ENCODE data around the gene SEC24D.

SEC24D gene

DNA sequence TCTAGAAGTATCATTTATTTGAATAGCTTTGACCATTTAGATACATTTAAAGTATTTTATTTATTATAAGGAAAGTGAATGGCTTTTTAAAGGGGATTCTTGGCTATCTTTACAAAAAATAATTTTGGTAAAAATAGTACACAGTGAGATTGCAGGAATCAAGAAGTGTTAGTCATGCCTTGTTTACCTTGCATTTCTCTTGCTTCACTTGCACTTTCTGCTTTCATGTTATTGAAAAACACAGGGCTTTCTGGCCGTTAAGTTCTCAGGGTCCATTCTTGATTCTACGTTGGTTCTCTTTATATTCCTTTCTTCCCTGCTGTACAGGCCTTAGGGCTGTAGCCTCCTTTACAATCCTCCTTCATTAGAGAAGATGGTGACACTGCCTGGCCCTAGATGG lies 21.8 kb upstream of the SEC24D start:
- no peak overlapping the region for H3K4me3 ChIP-seq (ENCODE audit: low read depth, low read length)
- TF ChIP-seq, protein P1, sequence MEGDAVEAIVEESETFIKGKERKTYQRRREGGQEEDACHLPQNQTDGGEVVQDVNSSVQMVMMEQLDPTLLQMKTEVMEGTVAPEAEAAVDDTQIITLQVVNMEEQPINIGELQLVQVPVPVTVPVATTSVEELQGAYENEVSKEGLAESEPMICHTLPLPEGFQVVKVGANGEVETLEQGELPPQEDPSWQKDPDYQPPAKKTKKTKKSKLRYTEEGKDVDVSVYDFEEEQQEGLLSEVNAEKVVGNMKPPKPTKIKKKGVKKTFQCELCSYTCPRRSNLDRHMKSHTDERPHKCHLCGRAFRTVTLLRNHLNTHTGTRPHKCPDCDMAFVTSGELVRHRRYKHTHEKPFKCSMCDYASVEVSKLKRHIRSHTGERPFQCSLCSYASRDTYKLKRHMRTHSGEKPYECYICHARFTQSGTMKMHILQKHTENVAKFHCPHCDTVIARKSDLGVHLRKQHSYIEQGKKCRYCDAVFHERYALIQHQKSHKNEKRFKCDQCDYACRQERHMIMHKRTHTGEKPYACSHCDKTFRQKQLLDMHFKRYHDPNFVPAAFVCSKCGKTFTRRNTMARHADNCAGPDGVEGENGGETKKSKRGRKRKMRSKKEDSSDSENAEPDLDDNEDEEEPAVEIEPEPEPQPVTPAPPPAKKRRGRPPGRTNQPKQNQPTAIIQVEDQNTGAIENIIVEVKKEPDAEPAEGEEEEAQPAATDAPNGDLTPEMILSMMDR (IDR thresholded peaks at IDR 0.05; ENCODE audit: borderline replicate concordance, insufficient read depth, low read depth, low read length) = no peak

DNA sequence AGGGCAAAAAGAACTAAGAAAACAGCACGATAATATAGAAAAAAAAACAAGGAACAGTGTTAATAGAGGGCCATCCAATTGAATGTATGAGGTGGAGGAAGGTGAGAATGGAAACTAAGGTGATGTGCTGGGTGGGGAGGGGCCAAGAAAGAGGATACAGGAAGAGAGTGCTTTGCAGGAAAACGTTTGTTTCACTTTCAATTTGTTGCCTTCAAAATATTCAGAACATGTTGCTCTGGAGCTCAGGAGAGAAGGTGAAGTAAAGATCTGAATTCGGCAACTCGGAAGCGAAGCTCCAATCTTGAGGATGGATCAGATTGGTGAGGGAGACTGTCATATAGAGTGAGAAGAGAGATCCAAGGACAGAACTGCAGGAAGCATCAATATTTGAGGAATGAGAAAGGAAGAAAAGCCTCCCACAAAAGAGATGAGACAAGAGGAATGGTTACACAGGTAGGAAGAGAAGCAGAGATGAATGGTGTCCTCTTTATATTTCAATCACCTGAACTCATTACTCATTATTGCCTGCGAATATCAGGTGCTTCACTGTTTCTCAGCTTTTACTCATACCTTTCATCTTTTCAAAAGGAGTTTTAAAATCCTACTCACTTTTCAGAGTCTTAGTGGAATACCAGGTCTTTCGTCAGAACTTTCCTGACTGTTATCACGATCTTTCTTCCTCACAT lies 14.7 kb upstream of the SEC24D start:
- peak overlapping the region; percentile 12 for H3K4me3 ChIP-seq (ENCODE audit: low read depth, low read length)
- TF ChIP-seq, protein P1 (IDR thresholded peaks at IDR 0.05; ENCODE audit: borderline replicate concordance, insufficient read depth, low read depth, low read length) = no peak

DNA sequence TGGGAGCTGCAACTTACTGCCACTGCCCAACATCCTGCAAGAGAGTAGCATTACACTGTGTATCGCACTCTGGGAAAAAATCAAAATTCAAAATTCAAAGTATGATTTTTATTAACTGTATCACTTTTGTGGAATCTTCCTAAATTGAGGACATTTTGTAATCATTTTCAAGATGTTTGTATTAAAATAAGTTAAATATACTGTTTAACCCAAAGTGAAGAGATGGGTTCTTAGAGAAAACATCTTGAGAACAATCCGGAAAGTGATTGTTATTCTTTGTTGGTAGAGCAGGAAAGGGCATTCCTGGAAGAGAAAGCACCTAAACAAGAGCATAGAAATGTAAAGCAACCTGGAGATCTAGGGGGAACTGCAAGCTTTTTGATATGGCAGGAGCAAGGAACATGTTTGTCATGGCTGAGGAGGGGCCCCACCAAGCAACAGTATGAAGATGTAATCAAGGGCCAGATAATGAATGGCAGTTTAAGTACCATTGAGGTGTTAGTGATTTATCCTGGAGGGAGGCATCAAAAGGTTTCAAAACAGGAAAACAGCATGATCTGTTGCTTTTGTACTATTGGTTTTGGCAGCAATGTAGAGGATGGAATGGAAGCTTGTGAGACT lies 14.1 kb upstream of the SEC24D start:
- TF ChIP-seq, protein P1 (IDR thresholded peaks at IDR 0.05; ENCODE audit: borderline replicate concordance, insufficient read depth, low read depth, low read length) = no peak
- no peak overlapping the region for H3K4me3 ChIP-seq (ENCODE audit: low read depth, low read length)

DNA sequence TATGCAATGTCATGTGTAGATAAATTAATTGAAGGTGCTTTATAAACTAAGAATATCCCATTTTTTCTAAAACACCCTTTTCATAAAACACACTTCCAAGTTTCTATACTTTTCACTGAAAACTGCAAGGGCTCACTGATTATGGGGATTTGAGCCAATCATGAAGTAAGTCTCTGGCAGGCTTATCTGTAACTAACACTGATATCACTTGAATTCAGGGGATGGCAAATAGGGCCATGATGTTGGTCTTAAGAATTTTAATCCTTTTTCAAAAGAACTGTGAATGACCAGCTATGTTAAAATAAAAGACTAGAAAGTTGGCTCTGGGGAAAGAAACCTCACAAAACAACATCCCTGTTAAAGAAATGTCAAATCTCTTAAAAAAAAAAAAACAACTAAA lies 13.0 kb upstream of the SEC24D start:
- TF ChIP-seq, protein P1 (IDR thresholded peaks at IDR 0.05; ENCODE audit: borderline replicate concordance, insufficient read depth, low read depth, low read length) = no peak
- no peak overlapping the region for H3K4me3 ChIP-seq (ENCODE audit: low read depth, low read length)

DNA sequence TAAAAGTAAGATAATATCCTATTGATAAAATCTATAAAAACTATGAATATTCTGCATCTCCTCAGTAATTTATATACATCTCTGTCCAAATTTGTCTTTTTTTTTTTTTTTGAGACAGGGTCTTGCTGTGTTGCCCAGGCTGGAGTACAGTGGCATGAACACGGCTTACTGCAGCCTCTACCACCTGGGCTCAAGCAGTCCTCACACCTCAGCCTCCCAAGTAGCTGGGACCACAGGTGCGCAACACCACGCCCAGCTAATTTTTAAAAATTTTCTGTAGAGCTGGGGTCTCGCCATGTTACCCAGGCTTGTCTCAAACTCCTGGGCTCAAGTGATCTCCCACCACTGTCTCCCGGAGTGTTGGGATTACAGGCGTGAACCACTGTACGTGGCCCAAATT lies 12.3 kb upstream of the SEC24D start:
- TF ChIP-seq, protein P1 (IDR thresholded peaks at IDR 0.05; ENCODE audit: borderline replicate concordance, insufficient read depth, low read depth, low read length) = no peak
- H3K4me3 ChIP-seq (ENCODE audit: low read depth, low read length) = no peak overlapping the region

DNA sequence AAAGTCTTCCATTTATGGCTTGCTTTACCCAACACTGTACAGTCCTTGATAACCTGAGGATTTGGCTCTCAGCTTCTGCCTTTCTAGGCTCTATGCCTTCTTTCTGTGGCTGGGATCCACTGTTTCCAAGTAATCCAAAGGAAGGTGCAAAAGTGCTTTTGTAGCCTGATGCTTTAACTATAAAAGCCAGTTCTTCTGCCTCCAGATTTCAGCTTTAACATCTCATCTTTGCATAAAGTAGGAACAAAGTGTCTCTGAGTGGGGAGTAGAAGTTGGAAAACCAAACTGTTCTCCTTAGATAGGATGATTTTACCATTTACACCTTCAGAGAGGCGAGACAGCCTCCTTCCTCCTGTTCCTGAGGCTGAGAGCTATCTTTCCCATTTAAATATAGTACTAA lies 11.1 kb upstream of the SEC24D start:
- no peak overlapping the region for H3K4me3 ChIP-seq (ENCODE audit: low read depth, low read length)
- TF ChIP-seq, protein P1 (IDR thresholded peaks at IDR 0.05; ENCODE audit: borderline replicate concordance, insufficient read depth, low read depth, low read length) = no peak

DNA sequence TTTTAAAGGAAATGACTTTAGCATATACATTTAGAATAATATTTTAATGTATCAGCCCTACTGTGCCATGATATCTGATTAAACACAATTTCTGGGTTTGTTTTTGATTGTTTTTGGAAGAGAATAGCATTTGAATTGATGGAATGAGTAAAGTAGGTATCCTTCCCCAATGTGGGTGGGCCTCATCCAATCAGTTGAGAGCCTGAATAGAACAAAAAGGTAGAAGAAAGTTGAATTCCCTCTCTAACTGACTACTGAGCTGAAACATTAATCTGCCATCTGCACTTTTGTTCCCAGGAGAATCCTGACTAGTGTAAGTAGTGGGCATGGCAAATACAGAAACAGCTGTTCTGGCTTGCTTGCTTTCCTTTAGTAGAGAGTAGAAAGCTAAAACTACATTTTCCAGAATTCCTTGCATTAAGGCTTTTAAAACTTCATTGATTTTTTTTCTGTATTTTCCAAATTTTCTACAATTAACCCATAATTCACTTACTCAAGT lies 9.7 kb upstream of the SEC24D start:
- TF ChIP-seq, protein P1 (IDR thresholded peaks at IDR 0.05; ENCODE audit: borderline replicate concordance, insufficient read depth, low read depth, low read length) = no peak
- H3K4me3 ChIP-seq (ENCODE audit: low read depth, low read length) = no peak overlapping the region

Data from GM12875 (cell line).